Activated naive CD4-positive, alpha-beta T cell treated with anti-CD3 and anti-CD28 coated beads, Interleukin-2, amount 50 U/mL, for 72 hours (primary cell): ENCODE measurements around the gene NLGN4X. TPM values are rescaled to one million over a fixed set of nuclear protein-coding genes. Genes with fewer than 3 reads are reported as not detected.

Experiments used
- ATAC-seq, 2 donors: fragments of 150-1000 bp; cut with Tn5 transposase; 2 replicates each; pipeline ENCODE4 v1.10.0; 2021; ENCODE audit warnings: mild to moderate bottlenecking in 2 of 2, moderate library complexity in 2 of 2
- DNase-seq, 2 donors: peaks; one replicate each; pipeline ENCODE4 v3.0.0; 2021 to 2022; ENCODE audit warnings: low spot score in 2 of 2
- H3K27ac Mint-ChIP-seq, 2 donors: one replicate each; pipeline ENCODE4 v1.8.0; 2022; ENCODE audit warnings: mild to moderate bottlenecking in 2 of 2, mixed read lengths in 2 of 2
- H3K36me3 Mint-ChIP-seq, 2 donors: one replicate each; pipeline ENCODE4 v1.8.0; 2022; ENCODE audit warnings: mixed read lengths in 2 of 2
- H3K9me3 Mint-ChIP-seq, 2 donors: one replicate each; pipeline ENCODE4 v1.8.0; 2022; ENCODE audit warnings: mixed read lengths in 2 of 2
- total RNA-seq, 2 donors: library from RNA; stranded (reverse); gene quantifications; one replicate each; pipeline ENCODE4 v1.2.3, GENCODE V29; 2022

NLGN4X gene
- total RNA-seq, 2 donors from 2014 or later, result 1.1 TPM; not detected in 1

DNA sequence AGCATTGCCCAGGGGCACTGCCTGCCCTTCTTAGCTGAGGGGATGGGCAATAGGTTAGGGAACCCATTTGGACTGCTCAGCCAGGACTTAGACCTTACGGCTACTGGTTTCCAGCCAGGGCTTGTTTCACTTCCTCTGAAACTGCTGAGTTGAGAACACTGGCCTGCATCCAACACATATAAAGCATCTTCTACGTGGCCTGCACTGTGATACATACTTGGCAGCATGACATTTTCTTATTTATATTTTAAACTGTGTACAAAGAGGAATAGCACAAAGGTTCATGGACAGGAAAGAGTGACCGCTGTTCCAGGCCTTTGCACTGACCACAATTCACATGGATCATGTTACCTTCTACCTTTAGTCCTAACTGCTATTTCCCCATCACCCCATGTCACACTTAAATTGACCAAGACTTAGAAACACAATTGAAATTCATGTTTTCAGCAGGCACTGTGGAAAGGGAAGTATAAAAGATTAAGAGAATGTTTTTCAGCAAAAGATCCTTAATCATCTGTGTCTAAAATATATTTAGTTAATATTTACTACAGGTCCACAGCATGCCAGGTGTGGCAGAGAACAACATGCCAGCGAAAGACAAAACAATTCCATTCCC, 43.7 kb downstream of the NLGN4X start:
- ATAC-seq (no peak), DNase-seq (no peak)
- H3K9me3 Mint-ChIP-seq, result peaks cover 0 to 4% of the 10 kb centered on the region in 2 donors
- H3K27ac Mint-ChIP-seq, result no peak overlapping the region
- H3K36me3 Mint-ChIP-seq, result no peaks in the 10 kb centered on the region

DNA sequence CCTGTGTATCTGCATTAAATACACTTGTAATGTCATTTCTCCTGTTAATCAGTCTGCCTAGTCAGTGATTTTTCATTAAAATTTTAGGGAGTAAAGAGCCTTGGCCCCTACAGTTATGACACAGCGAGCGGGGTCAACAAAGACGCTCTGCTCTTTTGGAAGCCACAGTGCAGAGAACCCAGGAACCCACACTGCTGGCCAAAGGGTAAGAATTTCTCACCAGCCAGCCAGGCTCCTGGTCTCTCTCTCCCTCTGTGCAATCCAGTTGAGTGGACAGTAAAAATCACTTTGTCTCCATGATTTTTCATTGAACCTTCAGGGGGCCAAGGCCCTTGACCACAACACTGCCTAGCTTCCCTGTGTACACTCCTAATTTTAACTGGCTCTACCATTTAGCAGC, 52.8 kb downstream of the NLGN4X start:
- ATAC-seq (no peak), DNase-seq (no peak)
- Mint-ChIP-seq H3K36me3 (no peaks in the 10 kb centered on the region), H3K27ac (no peak overlapping the region), H3K9me3 (peaks cover 0 to 5% of the 10 kb centered on the region in 2 donors)

GRCh38 chrX:6170424-6170823, 58.2 kb downstream of the NLGN4X start:
- no peak overlapping the region for H3K27ac Mint-ChIP-seq
- no peaks in the 10 kb centered on the region for H3K36me3 Mint-ChIP-seq
- peaks cover 0 to 5% of the 10 kb centered on the region in 2 donors for H3K9me3 Mint-ChIP-seq
- ATAC-seq, result no peak
- no peak for DNase-seq

GRCh38 chrX:6169407-6169806, 59.3 kb downstream of the NLGN4X start:
- no peak for ATAC-seq
- H3K36me3 Mint-ChIP-seq, result no peaks in the 10 kb centered on the region
- H3K9me3 Mint-ChIP-seq, result peaks cover 0 to 5% of the 10 kb centered on the region in 2 donors
- no peak overlapping the region for H3K27ac Mint-ChIP-seq
- DNase-seq, result no peak

GRCh38 chrX:6163721-6164120, 64.9 kb downstream of the NLGN4X start:
- Mint-ChIP-seq H3K27ac (no peak overlapping the region), H3K36me3 (no peaks in the 10 kb centered on the region), H3K9me3 (no peaks in the 10 kb centered on the region)
- DNase-seq (no peak), ATAC-seq (no peak)

DNA sequence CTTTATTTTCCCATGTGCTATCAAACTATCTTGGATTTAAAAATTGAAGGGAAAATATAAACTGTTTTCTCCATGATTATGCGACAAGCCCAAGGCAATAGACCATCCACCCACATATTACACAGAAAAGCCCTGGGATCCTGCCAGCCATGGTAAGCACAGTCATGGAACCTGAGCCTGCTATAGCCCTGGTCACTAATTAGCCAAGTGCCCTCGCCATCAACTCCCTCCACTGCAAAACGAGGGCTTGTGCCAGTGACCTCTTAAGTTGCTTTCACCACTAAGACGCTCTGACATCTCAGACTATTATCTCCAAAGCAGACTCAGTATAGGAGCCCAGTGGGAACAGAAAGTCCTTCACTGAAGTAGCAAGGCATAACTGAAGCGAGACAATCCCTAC, 69.2 kb downstream of the NLGN4X start:
- Mint-ChIP-seq H3K36me3 (no peaks in the 10 kb centered on the region), H3K27ac (no peak overlapping the region), H3K9me3 (no peaks in the 10 kb centered on the region)
- DNase-seq, result no peak
- no peak for ATAC-seq

DNA sequence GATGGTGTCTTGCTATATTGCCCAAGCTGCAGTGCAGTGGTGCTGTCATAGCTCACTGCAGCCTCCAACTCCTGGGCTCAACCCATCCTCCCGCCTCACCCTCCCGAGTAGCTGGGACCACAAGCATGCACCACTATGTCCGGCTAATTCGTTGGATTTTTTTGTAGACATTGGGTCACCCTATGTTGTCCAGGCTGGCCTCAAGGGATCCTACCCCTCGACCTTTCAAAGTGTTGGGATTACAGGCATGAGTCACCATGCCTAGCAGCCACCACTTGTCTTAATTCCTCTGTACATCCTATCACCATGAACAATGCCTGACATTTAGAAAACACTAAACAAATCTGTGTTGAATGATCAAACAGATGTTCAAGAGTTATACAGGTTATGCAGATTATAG, 76.7 kb downstream of the NLGN4X start:
- Mint-ChIP-seq H3K9me3 (no peaks in the 10 kb centered on the region), H3K36me3 (no peaks in the 10 kb centered on the region), H3K27ac (no peak overlapping the region)
- DNase-seq (no peak), ATAC-seq (no peak)

- DNase-seq (no peak), ATAC-seq (no peak)
- H3K9me3 Mint-ChIP-seq, result no peaks in the 10 kb centered on the region
- no peak overlapping the region for H3K27ac Mint-ChIP-seq
- H3K36me3 Mint-ChIP-seq, result no peaks in the 10 kb centered on the region
Measured at GRCh38 chrX:6149060-6149872, 79.4 kb downstream of the NLGN4X start.

DNA sequence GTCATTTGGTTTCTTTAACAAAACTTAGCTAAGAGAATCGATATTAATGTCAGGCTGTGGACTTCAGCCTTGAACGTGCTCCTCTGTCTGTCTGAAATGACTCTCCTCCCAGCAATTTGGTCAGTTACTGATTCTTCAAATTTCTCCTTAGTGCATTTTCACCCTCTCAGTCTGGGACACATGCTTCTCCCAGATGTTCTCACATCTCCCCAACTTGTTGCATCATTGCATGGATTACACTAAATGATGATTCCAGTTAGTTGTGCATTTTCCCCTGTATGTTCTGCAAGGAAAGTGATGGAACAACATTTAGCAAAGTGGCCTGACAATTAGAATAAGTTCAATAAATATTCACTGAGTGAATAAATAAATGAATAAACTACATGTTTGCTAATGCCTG, 94.4 kb downstream of the NLGN4X start:
- no peaks in the 10 kb centered on the region for H3K9me3 Mint-ChIP-seq

DNA sequence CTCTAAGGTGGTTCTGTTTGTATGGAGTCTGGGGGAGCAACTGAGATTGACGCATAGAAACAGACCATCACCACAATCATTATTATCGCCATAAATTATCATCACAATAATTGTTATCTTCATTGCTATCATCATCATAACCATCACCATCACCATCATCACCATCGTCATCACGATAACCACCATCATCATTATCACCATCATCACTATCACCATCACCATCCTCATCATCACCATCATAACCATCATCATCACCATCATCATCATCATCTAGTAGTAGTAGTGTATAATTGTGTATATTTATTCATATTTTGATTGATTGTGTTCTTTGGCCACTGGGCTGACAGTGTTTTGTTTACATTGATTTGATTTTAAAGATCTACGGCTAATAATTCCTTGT, 95.7 kb downstream of the NLGN4X start:
- Mint-ChIP-seq H3K9me3 (no peaks in the 10 kb centered on the region), H3K27ac (no peak overlapping the region), H3K36me3 (no peaks in the 10 kb centered on the region)
- no peak for DNase-seq
- no peak for ATAC-seq

More for the DNA sequence above, 94.4 kb downstream of the NLGN4X start:
- DNase-seq (no peak), ATAC-seq (no peak)
- H3K27ac Mint-ChIP-seq, result no peak overlapping the region
- no peaks in the 10 kb centered on the region for H3K36me3 Mint-ChIP-seq

GRCh38 chrX:6131287-6131686, 97.4 kb downstream of the NLGN4X start:
- no peak for DNase-seq
- no peaks in the 10 kb centered on the region for H3K9me3 Mint-ChIP-seq
- no peaks in the 10 kb centered on the region for H3K36me3 Mint-ChIP-seq
- H3K27ac Mint-ChIP-seq, result no peak overlapping the region
- ATAC-seq, result no peak

- H3K27ac Mint-ChIP-seq, result no peak overlapping the region
- no peaks in the 10 kb centered on the region for H3K36me3 Mint-ChIP-seq
- no peaks in the 10 kb centered on the region for H3K9me3 Mint-ChIP-seq
- DNase-seq, result no peak
- ATAC-seq, result no peak
Measured at GRCh38 chrX:6129195-6129594, 99.5 kb downstream of the NLGN4X start.

GRCh38 chrX:6120329-6120728, 108.3 kb downstream of the NLGN4X start:
- DNase-seq (no peak), ATAC-seq (no peak)
- H3K36me3 Mint-ChIP-seq, result no peaks in the 10 kb centered on the region
- H3K9me3 Mint-ChIP-seq, result no peaks in the 10 kb centered on the region
- H3K27ac Mint-ChIP-seq, result no peak overlapping the region

DNA sequence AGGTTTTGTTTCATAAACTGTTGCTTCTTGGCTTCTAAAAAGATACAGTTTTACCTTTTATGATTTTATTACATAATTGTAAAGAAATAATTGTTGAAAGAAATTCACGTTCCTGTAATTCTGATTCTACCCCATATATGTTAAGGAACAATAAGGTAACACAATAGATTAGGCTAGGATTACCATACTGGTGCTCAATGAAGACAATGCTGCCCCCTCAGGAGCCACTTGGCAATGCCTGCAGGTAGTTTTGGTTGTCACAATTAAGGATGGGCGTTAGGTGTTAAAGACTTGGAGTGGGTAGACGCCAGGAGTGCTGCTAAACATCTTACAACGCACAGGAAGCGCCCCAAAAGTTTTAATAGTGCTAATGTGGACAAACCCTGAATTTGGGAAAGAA, 133.2 kb downstream of the NLGN4X start:
- Mint-ChIP-seq H3K27ac (no peak overlapping the region), H3K9me3 (peaks cover 0 to 4% of the 10 kb centered on the region in 2 donors), H3K36me3 (no peaks in the 10 kb centered on the region)
- DNase-seq (no peak), ATAC-seq (no peak)

GRCh38 chrX:6074532-6074931, 154.1 kb downstream of the NLGN4X start:
- ATAC-seq (no peak), DNase-seq (no peak)
- no peaks in the 10 kb centered on the region for H3K9me3 Mint-ChIP-seq
- H3K27ac Mint-ChIP-seq, result no peak overlapping the region
- no peaks in the 10 kb centered on the region for H3K36me3 Mint-ChIP-seq

DNA sequence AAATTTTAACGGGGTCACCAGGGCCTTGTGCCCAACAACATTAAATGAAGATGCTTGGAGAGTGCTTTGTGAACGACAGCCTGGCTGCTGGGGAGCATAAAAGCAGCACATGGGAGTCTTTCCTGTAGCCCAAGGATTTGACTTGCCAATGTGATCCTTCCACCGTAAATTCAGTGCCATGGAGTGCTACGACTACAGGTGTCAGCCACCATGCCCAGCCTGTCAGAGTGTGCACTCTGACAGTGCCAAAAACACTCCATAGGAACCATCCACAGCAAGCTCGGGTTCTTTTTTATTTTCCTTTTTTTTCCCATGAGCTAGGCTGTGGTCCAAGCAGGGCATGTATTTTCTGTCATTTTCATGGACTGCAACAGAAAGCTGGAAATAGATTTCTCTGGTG, 156.9 kb downstream of the NLGN4X start:
- DNase-seq (no peak), ATAC-seq (no peak)
- H3K27ac Mint-ChIP-seq, result no peak overlapping the region
- no peaks in the 10 kb centered on the region for H3K36me3 Mint-ChIP-seq
- no peaks in the 10 kb centered on the region for H3K9me3 Mint-ChIP-seq

GRCh38 chrX:6067600-6067999, 161.1 kb downstream of the NLGN4X start:
- H3K27ac Mint-ChIP-seq, result no peak overlapping the region
- DNase-seq (no peak), ATAC-seq (no peak)
- H3K36me3 Mint-ChIP-seq, result no peaks in the 10 kb centered on the region
- no peaks in the 10 kb centered on the region for H3K9me3 Mint-ChIP-seq

GRCh38 chrX:6053141-6053540, 175.5 kb downstream of the NLGN4X start:
- Mint-ChIP-seq H3K9me3 (peaks cover 0 to 5% of the 10 kb centered on the region in 2 donors), H3K27ac (no peak overlapping the region), H3K36me3 (no peaks in the 10 kb centered on the region)
- ATAC-seq, result no peak
- no peak for DNase-seq
